GM18867 (cell line): Measurements from ENCODE around the gene SLC25A22.

Experiments used
- ATAC-seq: cut with Tn5 transposase; IDR thresholded peaks from one replicate; pipeline ENCODE4 v1.9.1; 2021; ENCODE audit warnings: mild to moderate bottlenecking, moderate library complexity; ENCODE audit not compliant: unreplicated experiment

The SLC25A22 gene

GRCh38 chr11:823441-824291 is 25.6 kb upstream of the SLC25A22 start:
- ATAC-seq = no peak

- ATAC-seq = no peak
These were observed 23.7 kb upstream of the SLC25A22 start for GRCh38 chr11:821512-822371.

GRCh38 chr11:820655-821511 is 22.8 kb upstream of the SLC25A22 start:
- ATAC-seq = no peak

- ATAC-seq = peak; percentile 58
These were observed 22.0 kb upstream of the SLC25A22 start for GRCh38 chr11:819943-820649.

- peak; percentile 67 for ATAC-seq
These were observed 21.2 kb upstream of the SLC25A22 start for GRCh38 chr11:819129-819931.

- ATAC-seq = no peak
These were observed 20.5 kb upstream of the SLC25A22 start, which contains the start of gene PNPLA2 for GRCh38 chr11:818396-819128. Gene PNPLA2 (plus strand): TSS chr11:818914. CDS start chr11:819719, 805 bp downstream.

- ATAC-seq = no peak
These were observed 18.3 kb upstream of the SLC25A22 start for GRCh38 chr11:816433-816779.

- no peak for ATAC-seq
These were observed 17.8 kb upstream of the SLC25A22 start for GRCh38 chr11:815675-816432.

- no peak for ATAC-seq
These were observed 15.5 kb upstream of the SLC25A22 start for GRCh38 chr11:813456-814096.

GRCh38 chr11:813072-813455 is 15.0 kb upstream of the SLC25A22 start:
- ATAC-seq = no peak

GRCh38 chr11:812390-812789 is 14.3 kb upstream of the SLC25A22 start:
- ATAC-seq = no peak

- no peak for ATAC-seq
These were observed 13.6 kb upstream of the SLC25A22 start for GRCh38 chr11:811446-812245.

GRCh38 chr11:810040-810567 is 12.0 kb upstream of the SLC25A22 start:
- no peak for ATAC-seq

- peak; percentile 71 for ATAC-seq
These were observed 11.4 kb upstream of the SLC25A22 start, which contains the start of gene RPLP2 for GRCh38 chr11:809287-810039. Gene RPLP2 (plus strand): TSS chr11:809967. CDS start chr11:810235, 268 bp downstream.

- ATAC-seq = peak; percentile 3
These were observed 10.6 kb upstream of the SLC25A22 start for GRCh38 chr11:808427-809286.
